GM21423 (cell line): ENCODE measurements around the gene TRIM7.
A peak's percentile ranks its signal among the peaks of the same experiment; 100 is the strongest.

ENCODE experiments used
- ATAC-seq: cut with Tn5 transposase; IDR thresholded peaks from one replicate; pipeline ENCODE4 v1.9.1; 2021; ENCODE audit warnings: mild to moderate bottlenecking, moderate library complexity; ENCODE audit not compliant: unreplicated experiment

The TRIM7 gene

DNA sequence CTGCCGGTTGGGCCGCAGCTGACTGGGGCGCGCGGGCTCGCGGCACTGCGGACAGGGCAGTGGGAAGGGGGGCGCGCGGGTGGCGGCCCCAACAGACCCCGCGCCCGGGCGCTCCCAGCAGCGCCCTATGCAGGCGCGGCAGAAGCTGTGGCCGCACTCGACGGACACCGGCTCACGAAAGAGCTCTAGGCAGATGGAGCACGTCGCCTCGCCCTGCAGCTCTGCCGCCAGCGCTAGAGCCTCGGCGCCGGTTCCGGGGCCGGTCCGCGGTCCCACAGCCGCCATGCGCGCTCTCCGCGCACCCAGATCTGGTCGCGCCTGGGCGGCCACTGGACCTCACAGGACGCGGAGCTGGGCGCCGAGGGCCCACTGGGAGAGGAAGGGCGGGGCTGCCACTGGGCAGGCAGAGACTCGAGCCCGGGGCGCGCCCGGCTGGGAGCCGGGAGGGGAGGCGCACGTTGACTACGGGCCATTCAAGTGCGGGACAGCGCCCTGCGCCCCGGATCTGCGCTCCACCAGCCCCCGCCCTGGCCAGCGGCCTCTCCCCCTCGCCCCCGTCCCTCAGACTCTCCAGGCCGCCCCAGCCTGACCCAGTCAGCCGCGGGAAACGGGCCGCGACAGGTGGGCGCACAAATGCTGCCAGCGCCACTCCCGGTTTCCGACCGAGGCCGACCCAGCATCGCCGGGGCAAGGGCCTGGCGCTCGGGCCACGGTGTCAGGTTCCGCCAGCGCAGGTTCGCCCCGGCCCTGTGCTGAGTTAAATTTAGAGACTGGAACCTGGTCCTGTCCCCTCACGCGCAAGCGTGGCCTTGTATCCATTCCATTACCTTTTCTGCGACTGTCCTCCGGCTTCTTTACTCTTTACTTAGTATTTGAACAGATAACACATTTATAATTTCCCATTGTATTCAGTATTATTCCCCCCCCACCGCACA, at the start of gene TRIM7:
Gene TRIM7, minus strand, starts transcription at position 371 of the 935 bp plus-strand sequence. Its CDS starts 86 bp downstream, at position 285.
- no peak for ATAC-seq

DNA sequence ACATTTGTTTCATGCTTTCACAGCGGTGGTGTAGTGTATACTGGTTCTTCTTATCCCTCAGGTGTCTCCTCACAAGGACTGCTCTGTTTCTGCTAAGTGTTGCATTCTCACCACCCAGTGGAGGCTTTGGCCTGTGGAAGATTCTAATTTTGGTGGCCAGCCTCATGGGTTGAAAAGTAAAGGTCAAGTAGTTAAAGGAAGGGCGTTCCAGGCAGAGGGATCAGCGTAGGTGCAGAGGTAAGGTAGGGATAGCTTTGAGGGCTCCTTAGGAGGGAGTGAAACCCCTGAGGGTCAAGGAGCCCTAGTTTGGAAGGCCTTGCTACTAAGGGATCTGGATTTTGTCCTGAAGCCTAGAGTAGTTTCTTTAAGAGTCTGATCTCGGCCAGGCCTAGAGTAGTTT, 43.3 kb upstream of the TRIM7 start:
- no peak for ATAC-seq

GRCh38 chr5:181246276-181247049, 41.5 kb upstream of the TRIM7 start:
- ATAC-seq, result peak; percentile 51

DNA sequence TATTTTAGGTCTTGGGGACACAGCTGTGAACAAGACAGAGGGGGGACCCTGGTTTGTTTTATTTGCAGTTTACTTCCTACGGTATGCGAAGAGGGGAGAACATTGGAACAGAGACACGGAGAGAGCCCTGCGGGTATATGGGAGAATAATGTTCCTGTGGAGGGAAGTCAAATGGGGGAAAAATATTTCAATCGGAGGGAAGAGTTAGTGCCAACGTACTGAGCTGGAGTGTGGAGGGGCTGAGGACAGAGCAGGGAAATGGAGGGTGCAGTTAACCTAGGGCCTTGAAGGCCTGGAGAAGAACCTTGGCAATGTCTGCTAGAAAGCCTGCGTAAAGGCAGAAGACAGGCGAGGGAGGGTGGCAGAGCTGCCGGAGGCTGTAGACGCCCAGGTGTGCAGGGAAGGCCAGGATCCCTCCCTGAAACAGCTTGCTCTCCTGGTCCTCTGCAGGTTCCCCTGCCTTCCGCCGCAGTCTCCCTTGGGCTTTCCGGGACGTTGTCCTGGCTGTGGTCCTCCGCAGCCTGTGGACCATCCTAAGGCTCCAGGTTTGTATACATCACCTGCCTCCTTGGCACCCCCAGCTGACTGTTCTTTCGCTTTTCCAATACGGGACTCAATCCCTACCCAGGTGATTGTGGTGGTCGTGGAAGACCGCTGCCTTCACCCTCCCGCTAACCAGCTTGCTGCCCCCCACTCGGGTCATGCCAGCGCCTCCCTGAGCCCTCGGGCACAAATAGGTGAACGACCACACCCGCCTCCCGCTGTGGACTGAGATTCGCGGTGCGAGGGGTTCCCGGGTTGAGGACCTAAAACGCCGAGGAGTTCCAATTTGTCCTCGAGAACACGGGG, 40.7 kb upstream of the TRIM7 start:
- peak; percentile 0 for ATAC-seq

GRCh38 chr5:181243564-181244343, 38.8 kb upstream of the TRIM7 start, which contains the start of gene RACK1:
Gene RACK1 (minus strand): TSS chr5:181243906. CDS start chr5:181243800, 106 bp downstream.
- peak; percentile 68 for ATAC-seq

DNA sequence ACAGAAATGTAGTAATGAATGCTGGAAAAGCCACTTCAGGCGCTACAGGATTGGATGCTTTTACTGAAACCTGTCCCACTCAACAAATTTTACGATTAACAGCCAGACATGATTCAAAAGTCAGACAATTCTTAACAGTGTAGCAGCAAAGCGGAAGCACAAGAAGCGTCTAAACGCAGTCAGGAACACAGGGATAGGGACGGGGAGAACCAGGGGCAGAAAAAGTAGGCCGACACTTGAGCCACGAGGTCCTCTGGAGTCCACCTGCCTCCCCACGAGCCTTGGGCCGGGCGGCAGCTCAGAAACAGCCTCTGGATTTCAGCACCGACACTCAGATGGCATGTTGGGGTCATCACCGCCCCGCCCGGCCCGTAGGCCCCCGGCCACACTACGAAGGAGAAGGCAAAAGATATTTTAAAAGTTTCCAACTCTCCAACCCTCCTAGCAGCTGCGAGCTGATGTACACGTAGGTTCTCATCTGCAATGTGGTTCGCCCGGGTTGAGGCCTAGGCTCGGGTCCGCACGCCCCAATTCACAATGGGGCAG, 38.1 kb upstream of the TRIM7 start:
- ATAC-seq, result no peak

DNA sequence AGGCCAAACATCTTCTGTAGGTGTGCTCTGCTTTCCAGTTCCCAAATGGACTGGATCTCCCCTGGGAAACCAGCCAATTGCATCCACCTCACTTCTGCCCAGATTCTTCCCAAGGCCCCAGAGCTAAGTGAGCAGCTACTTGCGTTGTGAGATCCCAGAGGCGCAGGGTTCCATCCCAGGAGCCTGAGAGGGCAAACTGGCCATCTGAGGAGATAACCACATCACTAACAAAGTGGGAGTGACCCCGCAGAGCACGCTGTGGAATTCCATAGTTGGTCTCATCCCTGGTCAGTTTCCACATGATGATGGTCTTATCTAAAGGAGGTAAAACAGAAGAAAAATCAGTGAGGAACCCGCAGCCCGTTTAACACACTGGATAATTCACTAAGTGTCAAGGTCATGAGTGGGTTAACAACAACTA, 37.0 kb upstream of the TRIM7 start:
- ATAC-seq, result no peak

DNA sequence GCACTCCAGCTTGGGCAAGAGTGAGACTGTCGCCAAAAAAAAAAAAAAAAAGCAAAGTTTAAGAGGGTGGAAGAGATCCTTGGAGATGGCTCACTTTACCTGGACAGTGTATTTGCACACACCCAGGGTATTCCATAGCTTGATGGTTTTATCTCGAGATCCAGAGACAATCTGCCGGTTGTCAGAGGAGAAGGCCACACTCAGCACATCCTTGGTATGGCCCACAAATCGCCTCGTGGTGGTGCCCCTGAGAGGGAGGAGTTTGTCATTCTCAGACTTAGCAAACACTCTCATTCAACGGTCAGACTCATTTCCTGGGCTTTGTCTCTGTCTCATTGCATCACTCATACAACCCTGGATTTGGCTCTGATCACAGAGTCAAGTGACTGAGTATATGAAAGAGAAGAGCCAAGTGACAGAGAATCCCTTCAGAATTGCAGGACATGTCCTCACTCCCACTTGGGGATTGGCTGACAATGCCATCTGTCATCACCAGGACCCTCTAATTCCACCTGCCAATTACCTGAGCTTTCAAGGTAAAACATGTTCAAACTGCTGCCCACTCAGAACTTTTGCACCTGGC, 36.5 kb upstream of the TRIM7 start:
- no peak for ATAC-seq

DNA sequence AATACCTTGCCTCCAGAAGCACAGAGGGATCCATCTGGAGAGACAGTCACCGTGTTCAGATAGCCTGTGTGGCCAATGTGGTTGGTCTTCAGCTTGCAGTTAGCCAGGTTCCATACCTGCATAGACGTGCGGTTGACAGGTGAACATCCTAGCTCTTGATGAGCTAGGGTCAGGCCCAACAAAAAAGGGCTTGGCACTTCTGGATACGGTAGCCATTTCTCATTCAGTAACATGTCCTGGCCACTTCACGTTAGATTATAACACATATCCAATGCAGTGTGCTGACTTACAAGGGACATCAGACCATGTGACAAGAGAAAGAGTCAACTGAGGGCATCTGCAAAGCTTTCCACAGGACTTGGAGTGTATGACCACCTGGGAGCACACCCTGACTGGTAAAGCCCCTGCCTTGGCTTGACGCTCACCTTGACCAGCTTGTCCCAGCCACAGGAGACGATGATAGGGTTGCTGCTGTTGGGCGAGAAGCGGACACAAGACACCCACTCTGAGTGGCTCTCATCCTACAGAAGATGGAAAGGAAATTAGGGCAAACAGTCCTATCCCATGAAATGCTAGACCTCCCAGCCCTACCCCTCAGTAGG, 34.2 kb upstream of the TRIM7 start:
- no peak for ATAC-seq

DNA sequence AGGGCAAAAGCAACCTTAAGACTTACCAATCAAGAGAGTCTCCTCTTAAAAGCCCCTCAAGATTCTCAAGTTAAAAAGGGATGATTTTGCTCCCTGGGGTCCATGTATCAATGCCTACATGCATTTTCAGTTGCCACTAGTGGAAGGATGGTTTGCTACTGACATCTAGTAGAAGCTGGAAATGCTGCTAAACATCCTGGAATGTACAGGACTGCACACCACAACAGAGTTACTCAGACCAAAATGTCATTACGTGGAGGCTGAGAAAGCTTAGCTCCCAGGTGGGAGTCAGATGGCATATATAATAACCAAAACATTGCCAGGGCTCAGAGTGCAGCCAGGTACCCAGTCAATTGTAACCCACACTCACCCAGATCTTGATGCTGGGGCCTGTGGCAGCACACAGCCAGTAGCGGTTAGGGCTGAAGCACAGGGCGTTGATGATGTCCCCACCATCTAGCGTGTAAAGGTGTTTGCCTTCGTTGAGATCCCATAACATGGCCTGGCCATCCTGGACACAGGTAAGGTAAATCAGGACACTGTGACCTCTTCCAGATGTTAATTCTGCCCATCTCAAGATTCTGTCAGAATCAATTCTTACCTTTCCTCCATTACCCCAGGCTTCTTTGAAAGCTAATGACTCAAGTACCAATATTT, 32.9 kb upstream of the TRIM7 start:
- no peak for ATAC-seq

DNA sequence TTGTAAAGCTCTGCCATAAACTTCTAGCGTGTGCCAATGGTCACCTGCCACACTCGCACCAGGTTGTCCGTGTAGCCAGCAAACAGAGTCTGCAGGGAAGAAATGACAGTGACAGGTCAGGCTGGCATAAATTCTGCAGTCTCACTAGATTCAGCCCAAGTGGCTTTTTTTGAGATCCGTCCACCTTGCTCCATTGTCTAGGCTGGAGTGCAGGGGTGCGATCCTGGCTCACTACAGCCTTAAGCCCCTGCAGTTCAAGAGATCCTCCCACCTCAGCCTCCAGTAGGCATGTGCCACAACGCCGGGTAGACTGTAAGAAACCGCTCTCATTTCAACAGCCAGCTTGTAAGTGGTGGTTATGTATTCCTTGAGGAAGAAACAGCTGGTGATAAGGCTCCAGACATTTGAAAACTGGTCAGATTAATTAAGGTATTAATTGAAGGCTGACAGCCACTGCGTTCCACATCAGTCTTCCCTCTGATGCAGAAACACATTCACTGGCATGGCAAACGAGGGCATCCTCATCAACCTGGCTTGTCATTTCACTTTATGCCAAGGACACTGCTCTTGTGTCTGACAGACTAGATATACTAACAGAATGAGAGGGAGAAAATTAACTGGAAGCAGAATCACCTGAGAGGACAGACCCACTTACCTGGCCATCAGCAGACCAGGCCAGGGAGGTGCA, 32.1 kb upstream of the TRIM7 start:
- no peak for ATAC-seq

GRCh38 chr5:181236471-181236870, 31.5 kb upstream of the TRIM7 start:
- no peak for ATAC-seq

GRCh38 chr5:181235689-181236366, 30.8 kb upstream of the TRIM7 start:
- ATAC-seq, result no peak

- ATAC-seq, result no peak
Measured at GRCh38 chr5:181235323-181235688, 30.3 kb upstream of the TRIM7 start.

DNA sequence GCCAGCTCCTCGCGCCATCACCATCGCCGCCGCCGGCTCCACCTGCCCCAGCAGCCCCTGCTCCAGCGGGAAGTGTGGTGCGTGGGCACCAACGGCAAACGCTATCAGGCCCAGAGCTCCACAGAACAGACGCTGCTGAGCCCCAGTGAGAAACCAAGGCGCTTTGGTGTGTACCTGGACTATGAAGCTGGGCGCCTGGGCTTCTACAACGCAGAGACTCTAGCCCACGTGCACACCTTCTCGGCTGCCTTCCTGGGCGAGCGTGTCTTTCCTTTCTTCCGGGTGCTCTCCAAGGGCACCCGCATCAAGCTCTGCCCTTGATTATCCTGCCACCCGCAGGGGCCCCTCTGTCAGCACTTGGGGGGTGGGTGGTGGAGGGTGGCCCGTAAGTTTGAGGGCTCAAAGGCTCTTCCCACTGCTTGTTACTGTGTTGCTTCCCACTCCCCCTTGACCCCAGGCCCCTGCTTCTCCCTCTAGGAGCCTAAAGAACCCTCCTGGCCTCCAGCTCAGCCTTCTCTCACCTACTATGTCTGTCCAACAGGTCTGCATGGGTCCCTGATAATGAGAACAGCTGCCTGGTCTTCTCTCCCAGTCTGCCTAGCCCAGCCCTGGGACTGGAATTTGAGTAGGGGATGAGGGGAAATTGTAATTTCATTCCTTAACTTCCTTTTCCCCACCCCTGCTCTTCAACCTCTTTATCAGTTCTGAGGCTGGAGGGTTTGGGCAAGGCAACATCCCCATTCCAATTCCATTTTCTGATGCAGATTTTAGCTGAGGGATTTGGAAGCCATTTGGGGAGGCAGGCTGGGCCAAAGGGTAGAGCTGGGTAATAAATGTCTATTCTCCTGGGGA, 29.7 kb upstream of the TRIM7 start:
- no peak for ATAC-seq

DNA sequence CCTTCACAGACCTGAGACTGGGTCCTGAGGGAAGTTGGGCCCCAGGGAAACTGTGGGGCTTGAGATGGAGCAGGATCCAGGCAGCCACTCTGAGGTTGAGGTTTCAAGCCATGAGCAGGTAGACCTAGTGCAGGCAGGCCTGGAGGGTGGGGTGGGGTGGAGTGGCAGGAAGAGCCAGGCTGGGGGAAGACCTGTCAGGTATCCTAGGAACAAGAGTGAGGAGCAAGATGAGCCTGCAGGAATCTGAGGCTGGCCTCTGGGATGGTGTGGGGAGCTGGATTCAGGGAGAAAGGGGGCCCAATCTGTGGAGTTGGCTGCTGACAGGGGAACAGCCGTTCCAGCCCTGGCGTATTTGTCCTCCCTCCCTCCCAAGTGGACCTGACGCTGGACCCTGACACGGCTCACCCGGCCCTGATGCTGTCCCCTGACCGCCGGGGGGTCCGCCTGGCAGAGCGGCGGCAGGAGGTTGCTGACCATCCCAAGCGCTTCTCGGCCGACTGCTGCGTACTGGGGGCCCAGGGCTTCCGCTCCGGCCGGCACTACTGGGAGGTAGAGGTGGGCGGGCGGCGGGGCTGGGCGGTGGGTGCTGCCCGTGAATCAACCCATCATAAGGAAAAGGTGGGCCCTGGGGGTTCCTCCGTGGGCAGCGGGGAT, 28.9 kb upstream of the TRIM7 start:
- ATAC-seq, result no peak
